SK-N-SH treated with all-trans-retinoic acid at 6 μM for 48 hours (cell line): ENCODE results near the gene PAFAH1B2.
A peak's percentile ranks its signal among the peaks of the same experiment; 100 is the strongest.

Source experiments
- ATAC-seq: fragments of 200-7000 bp; cut with Tn5 transposase; 3 replicates; pipeline ENCODE4 v1.9.1; 2020; ENCODE audit warnings: mild to moderate bottlenecking, moderate library complexity
- ARNTL ChIP-seq: fragments of 450-650 bp; formaldehyde crosslinking; IDR thresholded peaks from 2 replicates; pipeline ENCODE4 v1.5.0; 2020; ENCODE audit warnings: low read depth, mild to moderate bottlenecking, moderate library complexity, borderline replicate concordance
- BACH2 ChIP-seq: fragments of 250-450 bp; sonication (Bioruptor Pico); IDR thresholded peaks from 2 replicates; pipeline ENCODE4 v1.9.0; 2021; ENCODE audit warnings: mild to moderate bottlenecking, borderline replicate concordance
- CSDC2 ChIP-seq: fragments of 250-450 bp; sonication (Bioruptor Pico); IDR thresholded peaks from 2 replicates; pipeline ENCODE4 v1.5.0; 2020; ENCODE audit warnings: mild to moderate bottlenecking, moderate library complexity
- CSRNP3 ChIP-seq: fragments of 250-450 bp; sonication (Bioruptor Pico); IDR thresholded peaks from 2 replicates; pipeline ENCODE4 v1.5.1; 2021; ENCODE audit warnings: mild to moderate bottlenecking, moderate library complexity
- ESRRG ChIP-seq: fragments of 250-450 bp; sonication (Bioruptor Pico); IDR thresholded peaks from 2 replicates; pipeline ENCODE4 v1.6.1; 2021; ENCODE audit warnings: mild to moderate bottlenecking
- GLIS3 ChIP-seq: fragments of 250-450 bp; sonication (Bioruptor Pico); IDR thresholded peaks from 2 replicates; pipeline ENCODE4 v1.5.0; 2020; ENCODE audit warnings: mild to moderate bottlenecking, moderate library complexity
- ISL1 ChIP-seq: fragments of 250-450 bp; sonication (Bioruptor Pico); IDR thresholded peaks from 2 replicates; pipeline ENCODE4 v2.1.2; 2022; ENCODE audit warnings: mild to moderate bottlenecking, moderate library complexity
- OSR1 ChIP-seq: fragments of 250-450 bp; sonication (Bioruptor Pico); IDR thresholded peaks from 2 replicates; pipeline ENCODE4 v1.8.0; 2022; ENCODE audit warnings: moderate library complexity, mild to moderate bottlenecking, inconsistent platforms
- PATZ1 ChIP-seq: fragments of 250-450 bp; sonication (Bioruptor Pico); IDR thresholded peaks from 2 replicates; pipeline ENCODE4 v1.8.0; 2020; ENCODE audit warnings: mild to moderate bottlenecking, moderate library complexity, borderline replicate concordance
- POU6F1 ChIP-seq: fragments of 250-450 bp; sonication (Bioruptor Pico); IDR thresholded peaks from 2 replicates; pipeline ENCODE4 v1.8.0; 2021; ENCODE audit warnings: low read depth, mild to moderate bottlenecking, moderate library complexity, borderline replicate concordance
- PPARA ChIP-seq: fragments of 250-450 bp; sonication (Bioruptor Pico); IDR thresholded peaks from 2 replicates; pipeline ENCODE4 v1.5.0; 2020; ENCODE audit warnings: mild to moderate bottlenecking, borderline replicate concordance
- RARB ChIP-seq: fragments of 250-450 bp; sonication (Bioruptor Pico); IDR thresholded peaks from 2 replicates; pipeline ENCODE4 v1.8.0; 2021; ENCODE audit warnings: mild to moderate bottlenecking, moderate library complexity
- SNAI2 ChIP-seq: fragments of 250-450 bp; sonication (Bioruptor Pico); IDR thresholded peaks from 2 replicates; pipeline ENCODE4 v1.5.0; 2020; ENCODE audit warnings: mild to moderate bottlenecking, moderate library complexity
- TCF4 ChIP-seq: fragments of 250-450 bp; sonication (Bioruptor Pico); IDR thresholded peaks from 2 replicates; pipeline ENCODE4 v1.8.0; 2021; ENCODE audit warnings: mild to moderate bottlenecking, moderate library complexity, borderline replicate concordance
- ZFP3 ChIP-seq: fragments of 250-450 bp; sonication (Bioruptor Pico); IDR thresholded peaks from 2 replicates; pipeline ENCODE4 v1.5.0; 2020; ENCODE audit warnings: mild to moderate bottlenecking, moderate library complexity
- ZNF565 ChIP-seq: fragments of 450-650 bp; formaldehyde crosslinking; conservative IDR thresholded peaks from 2 replicates; pipeline ENCODE4 v1.5.0; 2020; ENCODE audit warnings: low read depth, mild to moderate bottlenecking, moderate library complexity
- ZNF70 ChIP-seq: fragments of 450-650 bp; formaldehyde crosslinking; IDR thresholded peaks from 2 replicates; pipeline ENCODE4 v1.5.0; 2020; ENCODE audit warnings: mild to moderate bottlenecking, moderate library complexity
- ZNF8 ChIP-seq: fragments of 450-650 bp; formaldehyde crosslinking; IDR thresholded peaks from 2 replicates; pipeline ENCODE4 v1.5.0; 2020; ENCODE audit warnings: mild to moderate bottlenecking, moderate library complexity

The PAFAH1B2 gene

GRCh38 chr11:117177534-117178209, 33.6 kb downstream of the PAFAH1B2 start:
- TF ChIP-seq TCF4 (CRISPR knock-in tag), result no peak
- no peak for TF ChIP-seq ZNF70 (CRISPR knock-in tag)
- no peak for TF ChIP-seq POU6F1 (CRISPR knock-in tag)
- TF ChIP-seq GLIS3, result no peak
- no peak for ATAC-seq

GRCh38 chr11:117178210-117179034, 34.3 kb downstream of the PAFAH1B2 start, which contains the start of gene SIDT2:
Gene SIDT2, plus strand, starts transcription at chr11:117178743. Its CDS starts 521 bp downstream, at chr11:117179264.
- ATAC-seq, result peak; percentile 95
- no peak for TF ChIP-seq RARB
- no peak for TF ChIP-seq CSDC2
- no peak for TF ChIP-seq TCF4 (CRISPR knock-in tag)
- TF ChIP-seq PATZ1 (CRISPR knock-in tag), result no peak
- TF ChIP-seq ZNF565 (CRISPR knock-in tag), result no peak

- ATAC-seq, result peak; percentile 47
- TF ChIP-seq POU6F1 (CRISPR knock-in tag), result no peak
- no peak for TF ChIP-seq CSRNP3 (CRISPR knock-in tag)
- no peak for TF ChIP-seq ZNF8 (CRISPR knock-in tag)
- TF ChIP-seq ARNTL, result no peak
- TF ChIP-seq TCF4 (CRISPR knock-in tag), result no peak
- TF ChIP-seq ZFP3 (CRISPR knock-in tag), result no peak
- TF ChIP-seq OSR1 (CRISPR knock-in tag), result no peak
- TF ChIP-seq PPARA (CRISPR knock-in tag), result no peak
- TF ChIP-seq CSDC2, result no peak
- no peak for TF ChIP-seq ESRRG (CRISPR knock-in tag)
- TF ChIP-seq SNAI2 (CRISPR knock-in tag), result no peak
- no peak for TF ChIP-seq ISL1 (CRISPR knock-in tag)
- no peak for TF ChIP-seq BACH2 (CRISPR knock-in tag)
- no peak for TF ChIP-seq ZNF565 (CRISPR knock-in tag)
- no peak for TF ChIP-seq ZNF70 (CRISPR knock-in tag)
- TF ChIP-seq PATZ1 (CRISPR knock-in tag), result no peak
Observed at GRCh38 chr11:117179048-117179999, 35.2 kb downstream of the PAFAH1B2 start.
